ENCODE data around the gene WNT5A. TPM values are rescaled to one million over a fixed set of nuclear protein-coding genes. Genes with fewer than 3 reads are reported as not detected.

Gene WNT5A
- total RNA-seq, 1 experiment from 2014 or later: 174 TPM

- H3K79me2 ChIP-seq (ENCODE audit: low read depth): no peaks in the 10 kb centered on the region
- CTCF ChIA-PET: no interaction called here
- H3F3A ChIP-seq (ENCODE audit: insufficient read depth, low read depth): no peaks in the 10 kb centered on the region
- no peaks in the 10 kb centered on the region for H3K36me3 ChIP-seq (ENCODE audit: low read depth)
- H3K9me3 ChIP-seq (ENCODE audit: insufficient read depth, low read depth): no peaks in the 10 kb centered on the region
- no peaks in the 10 kb centered on the region for H4K20me1 ChIP-seq (ENCODE audit: insufficient read depth)
- no peaks in the 10 kb centered on the region for H3K27me3 ChIP-seq (ENCODE audit: insufficient read depth, low read depth)
- intact Hi-C loops (cut with micrococcal nuclease; ENCODE audit: unreplicated experiment): no loop called here
- BruUV-seq (replicated peaks): no TSS peak
- no peaks in the 10 kb centered on the region for H3K4me1 ChIP-seq (replicated peaks; ENCODE audit: insufficient read depth)
- H3K4me2 ChIP-seq: no peak overlapping the region
- POLR2A ChIA-PET (ENCODE audit: unreplicated experiment): no interaction called here
- H2AFZ ChIP-seq: no peak overlapping the region
- TF ChIP-seq, protein P1, sequence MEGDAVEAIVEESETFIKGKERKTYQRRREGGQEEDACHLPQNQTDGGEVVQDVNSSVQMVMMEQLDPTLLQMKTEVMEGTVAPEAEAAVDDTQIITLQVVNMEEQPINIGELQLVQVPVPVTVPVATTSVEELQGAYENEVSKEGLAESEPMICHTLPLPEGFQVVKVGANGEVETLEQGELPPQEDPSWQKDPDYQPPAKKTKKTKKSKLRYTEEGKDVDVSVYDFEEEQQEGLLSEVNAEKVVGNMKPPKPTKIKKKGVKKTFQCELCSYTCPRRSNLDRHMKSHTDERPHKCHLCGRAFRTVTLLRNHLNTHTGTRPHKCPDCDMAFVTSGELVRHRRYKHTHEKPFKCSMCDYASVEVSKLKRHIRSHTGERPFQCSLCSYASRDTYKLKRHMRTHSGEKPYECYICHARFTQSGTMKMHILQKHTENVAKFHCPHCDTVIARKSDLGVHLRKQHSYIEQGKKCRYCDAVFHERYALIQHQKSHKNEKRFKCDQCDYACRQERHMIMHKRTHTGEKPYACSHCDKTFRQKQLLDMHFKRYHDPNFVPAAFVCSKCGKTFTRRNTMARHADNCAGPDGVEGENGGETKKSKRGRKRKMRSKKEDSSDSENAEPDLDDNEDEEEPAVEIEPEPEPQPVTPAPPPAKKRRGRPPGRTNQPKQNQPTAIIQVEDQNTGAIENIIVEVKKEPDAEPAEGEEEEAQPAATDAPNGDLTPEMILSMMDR (conservative IDR thresholded peaks at IDR 0.05): no peak
- TF ChIP-seq EZH2 (IDR thresholded peaks at IDR 0.05; ENCODE audit: low read depth): no peak
- H3K9me2 ChIP-seq (ENCODE audit: insufficient read depth): no peaks in the 10 kb centered on the region
- no peak for DNase-seq
- no peak overlapping the region for H3K4me3 ChIP-seq
- H3K27ac ChIP-seq: no peak overlapping the region
Measured at GRCh38 chr3:55443346-55443745, 43.8 kb downstream of the WNT5A start.

DNA sequence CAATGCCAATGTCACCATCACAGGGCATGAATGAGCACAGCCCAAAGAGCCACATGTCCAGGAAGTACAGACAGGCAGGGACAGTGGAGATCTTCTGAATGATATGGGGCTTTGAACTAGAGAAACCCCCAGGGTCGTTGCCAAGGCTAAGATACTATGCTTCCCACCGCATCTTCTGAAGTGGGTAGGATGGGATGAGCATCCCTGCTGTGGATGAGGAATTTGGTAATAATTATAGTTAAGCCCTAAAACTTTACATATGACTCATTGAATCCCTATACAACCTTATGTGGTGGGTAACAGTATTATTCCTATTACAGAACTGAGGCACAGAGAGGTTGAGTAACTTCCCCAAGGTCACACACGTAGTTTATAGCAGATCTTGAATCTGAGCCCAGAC lies 44.2 kb downstream of the WNT5A start:
- H3K79me2 ChIP-seq (ENCODE audit: low read depth): no peaks in the 10 kb centered on the region
- ChIA-PET POLR2A (ENCODE audit: unreplicated experiment) (no interaction called here), CTCF (no interaction called here)
- no peaks in the 10 kb centered on the region for H3F3A ChIP-seq (ENCODE audit: insufficient read depth, low read depth)
- H3K4me2 ChIP-seq: no peak overlapping the region
- TF ChIP-seq, protein P1 (conservative IDR thresholded peaks at IDR 0.05): no peak
- TF ChIP-seq EZH2 (IDR thresholded peaks at IDR 0.05; ENCODE audit: low read depth): no peak
- intact Hi-C loops (cut with micrococcal nuclease; ENCODE audit: unreplicated experiment): no loop called here
- H3K4me3 ChIP-seq: no peak overlapping the region
- BruUV-seq (replicated peaks): no TSS peak
- no peak overlapping the region for H2AFZ ChIP-seq
- no peaks in the 10 kb centered on the region for H3K9me3 ChIP-seq (ENCODE audit: insufficient read depth, low read depth)
- H3K27ac ChIP-seq: no peak overlapping the region
- no peaks in the 10 kb centered on the region for H4K20me1 ChIP-seq (ENCODE audit: insufficient read depth)
- DNase-seq: no peak
- H3K36me3 ChIP-seq (ENCODE audit: low read depth): no peaks in the 10 kb centered on the region
- no peaks in the 10 kb centered on the region for H3K4me1 ChIP-seq (replicated peaks; ENCODE audit: insufficient read depth)
- H3K9me2 ChIP-seq (ENCODE audit: insufficient read depth): no peaks in the 10 kb centered on the region
- H3K27me3 ChIP-seq (ENCODE audit: insufficient read depth, low read depth): no peaks in the 10 kb centered on the region

GRCh38 chr3:55441499-55441898 lies 45.6 kb downstream of the WNT5A start:
- no TSS peak for BruUV-seq (replicated peaks)
- CTCF ChIA-PET: no interaction called here
- Histone ChIP-seq H3K9me2 (ENCODE audit: insufficient read depth) (no peaks in the 10 kb centered on the region), H3K79me2 (ENCODE audit: low read depth) (no peaks in the 10 kb centered on the region), H3K4me1 (replicated peaks; ENCODE audit: insufficient read depth) (no peaks in the 10 kb centered on the region), H3K27ac (no peak overlapping the region), H3K9me3 (ENCODE audit: insufficient read depth, low read depth) (no peaks in the 10 kb centered on the region), H3K36me3 (ENCODE audit: low read depth) (no peaks in the 10 kb centered on the region), H3K4me2 (no peak overlapping the region), H3K27me3 (ENCODE audit: insufficient read depth, low read depth) (no peaks in the 10 kb centered on the region), H3F3A (ENCODE audit: insufficient read depth, low read depth) (no peaks in the 10 kb centered on the region), H2AFZ (no peak overlapping the region), H3K4me3 (no peak overlapping the region), H4K20me1 (ENCODE audit: insufficient read depth) (no peaks in the 10 kb centered on the region)
- POLR2A ChIA-PET (ENCODE audit: unreplicated experiment): no interaction called here
- no peak for TF ChIP-seq EZH2 (IDR thresholded peaks at IDR 0.05; ENCODE audit: low read depth)
- TF ChIP-seq, protein P1 (conservative IDR thresholded peaks at IDR 0.05): no peak
- no peak for DNase-seq
- intact Hi-C loops (cut with micrococcal nuclease; ENCODE audit: unreplicated experiment): no loop called here

Measured in PC-9 (cell line).